ENCODE data around the gene RAB39A. TPM values are rescaled to one million over a fixed set of nuclear protein-coding genes. Genes with fewer than 3 reads are reported as not detected.
A peak's percentile ranks its signal among the peaks of the same experiment; 100 is the strongest.

RAB39A gene
- total and polyA plus RNA-seq, 9 of the 15 experiments (the other 6 are each of a cell fraction or from before 2014, with no cell fraction given) = not detected

DNA sequence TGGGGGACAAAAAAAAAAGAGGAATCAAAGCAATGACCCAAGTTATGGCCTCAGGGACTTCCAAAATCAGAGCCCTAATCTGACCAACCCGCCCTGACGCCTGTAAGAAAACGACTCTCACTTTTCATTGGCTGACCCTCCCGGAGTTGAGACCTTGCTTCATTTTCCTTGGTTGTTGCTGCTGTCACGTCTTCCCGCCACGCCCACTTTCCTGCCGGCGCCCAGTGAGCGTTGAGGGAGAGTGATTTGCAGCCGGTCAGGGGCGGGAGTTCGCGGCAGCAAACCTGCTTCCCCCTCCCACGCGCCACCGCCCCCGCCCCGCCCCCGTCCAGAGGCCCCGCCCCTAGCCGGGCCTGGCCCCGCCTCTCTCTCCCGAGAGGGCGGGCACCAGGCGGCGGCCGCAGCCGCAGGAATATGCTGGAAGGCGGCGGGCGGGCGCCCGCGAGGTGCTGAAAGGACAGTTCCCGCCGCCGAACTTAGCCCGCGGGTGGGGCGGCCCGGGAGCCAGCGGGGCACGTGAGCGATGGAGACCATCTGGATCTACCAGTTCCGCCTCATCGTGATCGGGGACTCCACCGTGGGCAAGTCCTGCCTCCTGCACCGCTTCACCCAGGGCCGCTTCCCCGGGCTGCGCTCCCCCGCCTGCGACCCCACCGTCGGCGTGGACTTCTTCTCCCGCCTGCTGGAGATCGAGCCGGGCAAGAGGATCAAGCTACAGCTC, at the start of gene RAB39A (continued):
- peak; percentile 81 for TF ChIP-seq ZNF395 (CRISPR knock-in tag; IDR thresholded peaks at IDR 0.05)
- TF ChIP-seq E2F6 (IDR thresholded peaks at IDR 0.05; ENCODE audit: borderline replicate concordance in 1 of 2, extremely low read depth in 1 of 2, insufficient read depth in 1 of 2, insufficient read length in 1 of 2, low read depth in 1 of 2, low read length in 1 of 2, poor library complexity in 1 of 2, severe bottlenecking in 1 of 2) = peak; percentile 81 to 86
- no peak for TF ChIP-seq ZNF184 (CRISPR knock-in tag; IDR thresholded peaks at IDR 0.05)
- peak; percentile 63 to 79 for TF ChIP-seq MAZ (CRISPR knock-in tag; conservative IDR thresholded peaks at IDR 0.05 in 1 of 2, IDR thresholded peaks at IDR 0.05 in 1 of 2)
- TF ChIP-seq, protein P1, sequence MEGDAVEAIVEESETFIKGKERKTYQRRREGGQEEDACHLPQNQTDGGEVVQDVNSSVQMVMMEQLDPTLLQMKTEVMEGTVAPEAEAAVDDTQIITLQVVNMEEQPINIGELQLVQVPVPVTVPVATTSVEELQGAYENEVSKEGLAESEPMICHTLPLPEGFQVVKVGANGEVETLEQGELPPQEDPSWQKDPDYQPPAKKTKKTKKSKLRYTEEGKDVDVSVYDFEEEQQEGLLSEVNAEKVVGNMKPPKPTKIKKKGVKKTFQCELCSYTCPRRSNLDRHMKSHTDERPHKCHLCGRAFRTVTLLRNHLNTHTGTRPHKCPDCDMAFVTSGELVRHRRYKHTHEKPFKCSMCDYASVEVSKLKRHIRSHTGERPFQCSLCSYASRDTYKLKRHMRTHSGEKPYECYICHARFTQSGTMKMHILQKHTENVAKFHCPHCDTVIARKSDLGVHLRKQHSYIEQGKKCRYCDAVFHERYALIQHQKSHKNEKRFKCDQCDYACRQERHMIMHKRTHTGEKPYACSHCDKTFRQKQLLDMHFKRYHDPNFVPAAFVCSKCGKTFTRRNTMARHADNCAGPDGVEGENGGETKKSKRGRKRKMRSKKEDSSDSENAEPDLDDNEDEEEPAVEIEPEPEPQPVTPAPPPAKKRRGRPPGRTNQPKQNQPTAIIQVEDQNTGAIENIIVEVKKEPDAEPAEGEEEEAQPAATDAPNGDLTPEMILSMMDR (IDR thresholded peaks at IDR 0.05 in 2 of 3, conservative IDR thresholded peaks at IDR 0.05 in 1 of 3; ENCODE audit: insufficient read depth in 2 of 3, low read depth in 1 of 3, low read length in 3 of 3) = 0 out of 6 replicates have a peak, but pooled peaks of 1 of the 3 experiments have one; percentile 14
- peak; percentile 73 for TF ChIP-seq CXXC5 (CRISPR knock-in tag; IDR thresholded peaks at IDR 0.05)
- TF ChIP-seq REST (IDR thresholded peaks at IDR 0.05; ENCODE audit: borderline replicate concordance) = peak; percentile 99
- TF ChIP-seq REST (CRISPR knock-in tag; IDR thresholded peaks at IDR 0.05; ENCODE audit: low read depth) = peak; percentile 99
